Activated CD8-positive, alpha-beta memory T cell treated with anti-CD3 and anti-CD28 coated beads for 1 hour (primary cell): Measurements from ENCODE around the gene SH3TC2.
"Not testable (repeated sequence)": the region's sequence is repeated elsewhere in the genome, so short reads cannot be mapped to it uniquely, and the experiment has no call there.

Experiments used
- DNase-seq, 2 donors: peaks; one replicate each; pipeline ENCODE4 v3.0.0-alpha.2; 2020; ENCODE audit warnings: low read depth in 1 of 2; ENCODE audit errors: extremely low read depth in 1 of 2

SH3TC2 gene

DNA sequence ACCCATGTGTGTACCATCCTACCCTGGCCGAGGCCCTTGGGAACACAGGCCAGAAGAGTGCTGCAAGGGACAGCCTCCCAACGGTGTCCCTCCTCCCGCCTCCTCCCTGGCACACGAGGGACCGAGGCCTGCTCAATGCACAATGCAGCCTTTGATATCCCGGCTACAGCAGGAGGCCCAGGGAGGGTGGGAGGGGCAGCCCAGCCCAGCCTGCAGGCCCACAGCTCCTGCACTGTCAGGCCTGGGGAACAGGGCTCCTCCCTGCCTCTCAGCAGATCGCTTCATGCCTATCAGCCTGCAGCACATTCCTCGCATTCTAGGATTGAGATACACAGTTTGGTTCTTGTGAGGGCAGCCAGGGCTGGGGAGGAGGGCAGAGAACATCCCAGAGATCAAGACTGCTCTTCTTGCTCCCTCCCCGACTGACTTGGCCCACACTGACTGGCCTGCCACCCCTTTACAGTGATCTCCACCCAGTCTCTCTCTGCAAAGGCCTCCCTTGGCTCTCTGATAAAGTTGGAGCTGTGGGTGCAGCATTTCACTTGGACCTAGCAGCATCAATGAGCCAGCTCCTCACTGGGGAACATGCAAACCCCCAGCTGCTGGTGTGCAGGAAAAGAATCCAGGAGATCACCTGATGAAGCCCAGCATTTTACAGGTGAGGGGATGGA is at the start of gene SH3TC2:
TSS of gene SH3TC2 (minus strand) at position 46 of the 671 bp plus-strand sequence. CDS start at position 6, 40 bp downstream.
- DNase-seq = no peak

- no peak for DNase-seq
Observed at GRCh38 chr5:149110406-149110805, 47.5 kb upstream of the SH3TC2 start.

DNA sequence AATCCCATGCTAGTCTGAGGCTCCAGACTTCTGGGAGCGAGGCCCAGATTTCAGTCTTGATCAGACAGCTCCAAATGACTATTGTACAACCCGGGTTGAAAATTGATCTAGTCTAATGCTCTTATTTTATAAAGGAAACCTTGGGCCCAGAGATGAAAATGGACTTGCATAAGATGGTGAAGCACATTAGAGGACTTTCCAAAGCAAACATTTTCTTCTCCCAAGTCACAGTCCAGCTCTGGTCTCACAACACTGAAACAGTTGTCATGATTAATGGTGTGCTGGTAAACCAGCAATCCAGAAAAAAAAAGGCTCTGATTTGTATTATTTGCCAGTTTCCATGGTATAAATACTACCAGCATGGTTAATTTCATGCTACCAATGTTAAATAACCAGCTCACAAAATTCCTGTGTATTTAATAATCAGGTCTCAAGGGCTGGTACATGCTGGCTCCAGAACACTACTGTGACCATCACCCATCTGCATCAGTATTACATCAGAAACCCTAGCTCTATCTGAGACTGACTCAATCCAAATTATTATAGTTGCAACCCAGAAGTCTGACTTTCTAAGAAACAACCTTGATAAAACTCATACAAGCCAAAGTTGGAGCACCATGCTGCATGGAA is 45.9 kb upstream of the SH3TC2 start:
- DNase-seq = no peak

GRCh38 chr5:149100331-149100730 is 37.5 kb upstream of the SH3TC2 start:
- no peak for DNase-seq

GRCh38 chr5:149099920-149100319 is 37.1 kb upstream of the SH3TC2 start:
- no peak for DNase-seq

DNA sequence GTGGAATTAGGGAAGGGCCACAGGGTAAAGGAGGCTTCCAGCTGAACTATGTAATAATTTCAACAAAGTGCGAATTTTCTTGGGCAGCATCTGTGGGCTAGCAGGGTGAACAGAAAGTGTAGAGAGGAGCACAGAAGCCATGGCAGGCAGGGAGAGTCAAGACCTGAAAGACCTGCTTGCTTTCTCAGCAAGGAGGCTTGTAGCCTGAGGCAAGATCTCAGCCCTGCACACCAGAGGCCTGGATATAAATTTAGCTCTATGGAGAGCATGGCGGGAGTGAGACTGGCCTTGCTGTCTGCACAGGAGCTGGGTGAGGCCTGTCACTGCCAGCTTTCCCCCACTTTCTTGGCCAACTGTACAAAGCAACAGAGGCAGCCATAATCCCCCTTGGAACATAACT is 32.1 kb upstream of the SH3TC2 start:
- no peak for DNase-seq

DNA sequence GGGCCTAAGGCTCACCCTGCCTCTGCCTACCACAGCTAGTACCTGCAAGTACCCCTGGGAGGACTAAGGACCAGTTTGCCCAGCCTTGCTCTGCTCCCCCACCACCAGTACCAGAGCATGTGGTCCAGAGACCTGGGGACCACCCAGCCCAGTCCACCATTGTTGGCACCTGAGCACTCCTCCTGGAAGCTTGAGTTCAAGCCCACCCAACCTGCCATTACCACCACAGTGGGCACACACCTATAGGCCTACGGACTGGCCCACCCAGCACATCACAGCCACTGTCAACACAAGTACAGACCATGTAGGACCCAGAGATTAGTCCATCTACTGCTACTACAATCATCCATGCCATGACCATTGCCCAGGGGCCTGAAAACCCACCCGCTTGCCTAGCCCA is 30.8 kb upstream of the SH3TC2 start:
- DNase-seq = no peak

DNA sequence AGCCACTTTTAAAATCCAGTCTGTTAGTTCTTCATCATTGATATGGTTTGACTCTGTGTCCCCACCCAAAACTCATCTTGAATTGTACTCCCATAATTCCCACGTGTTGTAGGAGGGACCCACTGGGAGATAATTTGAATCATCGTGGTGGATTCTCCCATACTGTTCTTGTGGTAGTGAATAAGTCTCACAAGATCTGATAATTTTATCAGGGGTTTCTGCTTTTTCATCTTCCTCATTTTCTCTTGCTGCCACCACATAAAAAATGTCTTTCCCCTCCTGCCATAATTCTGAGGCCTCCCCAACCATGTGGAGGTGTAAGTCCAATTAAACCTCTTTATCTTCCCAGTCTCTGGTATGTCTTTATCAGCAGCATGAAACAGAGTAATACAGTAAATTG is 26.9 kb upstream of the SH3TC2 start:
- no peak for DNase-seq

DNA sequence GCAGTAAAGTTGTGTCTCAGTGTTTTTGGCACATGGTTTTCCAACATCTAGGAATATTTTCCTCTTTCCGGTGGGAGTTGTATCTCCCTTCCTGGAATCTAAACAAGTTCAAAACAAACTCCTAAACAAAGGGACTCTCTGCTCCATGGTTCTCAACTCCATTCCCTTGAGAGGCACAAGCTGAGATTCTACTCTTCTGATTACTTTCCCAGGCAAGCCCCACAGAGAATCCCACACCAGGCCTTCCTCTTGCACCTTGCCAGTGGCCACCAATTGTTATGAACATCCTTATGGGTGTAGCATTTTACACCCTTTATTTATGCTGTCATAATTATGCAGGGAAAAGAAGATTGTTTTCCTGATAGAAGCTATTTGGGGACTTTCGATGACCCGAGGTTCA is 25.8 kb upstream of the SH3TC2 start:
- no peak for DNase-seq

DNA sequence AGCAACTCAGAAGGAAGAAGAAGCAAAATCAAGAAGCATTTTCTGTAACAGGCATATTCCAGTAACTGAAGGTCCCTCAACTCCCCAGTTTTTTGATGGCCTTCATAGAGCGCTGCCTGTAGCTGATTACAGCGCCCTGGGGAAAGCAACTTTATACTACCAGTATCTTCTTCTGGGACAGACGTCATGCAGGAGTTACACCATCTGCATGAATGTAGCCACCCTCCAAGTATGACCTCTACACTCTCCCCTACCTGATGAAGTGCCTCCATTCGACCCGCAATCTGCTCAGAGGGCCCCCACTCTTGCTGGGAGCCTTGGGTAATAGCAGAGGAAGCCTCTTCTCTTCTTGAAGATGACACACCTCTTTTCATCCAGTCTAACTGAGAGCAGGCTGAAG is 21.0 kb upstream of the SH3TC2 start:
- DNase-seq = no peak

GRCh38 chr5:149082271-149082670 is 19.4 kb upstream of the SH3TC2 start:
- no peak for DNase-seq

- no peak for DNase-seq
Observed at GRCh38 chr5:149080294-149080693, 17.4 kb upstream of the SH3TC2 start.

GRCh38 chr5:149079883-149080282 is 17.0 kb upstream of the SH3TC2 start:
- DNase-seq = no peak

DNA sequence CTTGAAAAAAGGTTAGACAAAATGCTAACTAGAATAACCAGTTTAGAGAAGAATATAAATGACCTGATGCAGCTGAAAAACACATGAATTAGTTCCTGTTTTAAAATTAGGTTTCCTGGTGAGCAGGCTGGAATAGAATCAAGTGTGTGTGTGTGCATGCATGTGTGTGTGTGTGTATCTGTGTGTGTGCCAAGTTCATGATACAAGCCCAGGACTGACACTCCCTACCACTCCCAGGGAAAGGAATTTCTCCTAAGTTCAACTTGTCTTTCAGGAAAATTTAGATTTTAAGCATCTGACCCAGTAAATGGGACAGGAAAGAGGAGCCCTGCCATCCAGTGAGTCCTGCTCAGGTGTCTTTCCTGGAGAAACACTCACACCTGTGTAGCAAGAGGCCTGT is 11.2 kb upstream of the SH3TC2 start:
- not testable (repeated sequence) for DNase-seq

- DNase-seq = no peak
Observed at GRCh38 chr5:149073213-149073612, 10.4 kb upstream of the SH3TC2 start.

DNA sequence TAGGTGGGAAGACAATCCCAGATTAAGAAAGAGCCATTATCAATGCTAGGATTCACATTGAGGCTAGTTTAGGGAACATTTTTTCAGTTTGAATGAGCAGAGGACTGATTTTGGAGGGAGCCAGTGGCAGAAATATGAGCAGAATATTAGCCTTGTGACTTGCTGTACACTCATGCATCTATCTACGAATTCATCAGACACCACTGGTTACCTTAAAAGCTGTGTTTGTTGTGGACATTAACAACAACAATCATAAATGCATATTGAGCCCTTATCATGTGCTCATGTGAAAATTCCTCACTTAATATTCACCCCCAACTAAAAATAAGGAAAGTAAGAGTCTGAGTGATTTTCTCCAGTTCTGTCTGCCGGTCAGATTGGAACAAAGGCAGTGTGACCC is 9.9 kb upstream of the SH3TC2 start:
- no peak for DNase-seq

DNA sequence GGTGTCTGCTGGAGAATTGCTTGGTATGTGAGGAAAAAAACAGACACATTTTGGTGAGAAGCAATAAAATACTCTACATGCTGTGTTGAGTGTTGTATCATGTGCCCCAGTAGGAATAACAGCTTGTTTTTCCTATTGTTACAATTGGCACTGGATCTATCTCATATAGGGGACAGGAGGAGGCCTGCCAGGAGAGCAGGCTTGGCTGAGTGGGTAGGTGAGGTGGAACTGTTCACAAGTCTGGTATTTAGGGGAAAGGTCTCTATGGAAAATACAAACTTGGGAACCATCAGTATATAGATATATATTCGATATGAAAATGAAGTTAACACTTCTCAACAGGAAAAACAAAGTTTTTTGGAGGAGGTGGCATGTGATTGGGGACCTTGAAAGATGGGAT is 9.5 kb upstream of the SH3TC2 start:
- no peak for DNase-seq

GRCh38 chr5:149071756-149072155 is 8.9 kb upstream of the SH3TC2 start:
- no peak for DNase-seq

- DNase-seq = no peak
Observed at GRCh38 chr5:149071216-149071615, 8.4 kb upstream of the SH3TC2 start.

- no peak for DNase-seq
Observed at GRCh38 chr5:149069711-149070110, 6.8 kb upstream of the SH3TC2 start.

- DNase-seq = no peak
Observed at GRCh38 chr5:149063896-149064478, 1.1 kb upstream of the SH3TC2 start.

GRCh38 chr5:149062371-149063016 is 368 bp downstream of the SH3TC2 start:
- DNase-seq = no peak
